ENCODE results near the gene RPL14. TPM values are rescaled to one million over a fixed set of nuclear protein-coding genes. Genes with fewer than 3 reads are reported as not detected.
"Not testable (repeated sequence)": the region's sequence is repeated elsewhere in the genome, so short reads cannot be mapped to it uniquely, and the experiment has no call there.

RPL14 gene
- total and polyA plus RNA-seq, 2 donors: 850 to 2,475 TPM

DNA sequence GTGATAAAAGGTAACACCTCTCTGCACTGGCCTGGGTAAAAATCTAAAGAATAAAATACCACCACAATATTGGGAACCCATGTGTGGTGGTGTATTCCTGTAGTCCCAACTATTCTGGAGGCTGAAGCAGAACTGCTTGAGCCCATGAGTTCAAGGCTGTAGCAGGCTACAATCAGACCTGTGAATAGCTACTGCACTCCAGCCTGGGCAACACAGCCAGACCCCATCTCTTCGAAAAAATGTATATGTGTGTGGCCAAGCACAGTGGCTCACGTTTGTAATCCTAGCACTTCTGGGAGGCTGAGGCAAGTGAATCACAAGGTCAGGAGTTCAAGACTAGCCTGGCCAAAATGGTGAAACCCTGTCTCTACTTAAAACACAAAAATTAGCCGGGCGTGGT lies 1.8 kb upstream of the RPL14 start:
- Histone ChIP-seq H3K4me3 (ENCODE audit: low read length in 2 of 2) (no peak overlapping the region), H3K4me1 (ENCODE audit: control insufficient read depth in 2 of 2, insufficient read depth in 2 of 2, low read length in 2 of 2) (peaks cover 20 to 21% of the 10 kb centered on the region in 2 donors), H3K36me3 (ENCODE audit: control insufficient read depth in 2 of 2, insufficient read depth in 2 of 2, low read length in 1 of 2) (peaks cover 11 to 22% of the 10 kb centered on the region in 2 donors), H3K27ac (ENCODE audit: low read depth in 1 of 2, low read length in 1 of 2) (no peak overlapping the region), H3K9me3 (ENCODE audit: control insufficient read depth in 2 of 2, insufficient read depth in 1 of 2, low read length in 1 of 2) (peaks cover 0 to 2% of the 10 kb centered on the region in 2 donors), H3K27me3 (ENCODE audit: control insufficient read depth in 2 of 2, insufficient read depth in 1 of 2, low read length in 1 of 2) (no peaks in the 10 kb centered on the region)
- WGBS: 95% methylated on average over 4 of the region's 4 CpGs
- no peak for DNase-seq (ENCODE audit: low read depth in 6 of 9, low spot score in 9 of 9)

GRCh38 chr3:40456279-40456939 lies 730 bp upstream of the RPL14 start:
- peak overlapping the region; percentile 69 to 83 for H3K4me3 ChIP-seq (ENCODE audit: low read length in 2 of 2)
- WGBS: 50% methylated on average over 29 of the region's 29 CpGs

GRCh38 chr3:40458473-40458872 lies 1.3 kb downstream of the RPL14 start:
- H3K27me3 ChIP-seq (ENCODE audit: control insufficient read depth in 2 of 2, insufficient read depth in 1 of 2, low read length in 1 of 2): no peaks in the 10 kb centered on the region
- H3K4me3 ChIP-seq (ENCODE audit: low read length in 2 of 2): peak overlapping the region in 1 of 2 donors; percentile 69
- no peak overlapping the region for H3K27ac ChIP-seq (ENCODE audit: low read depth in 1 of 2, low read length in 1 of 2)
- H3K36me3 ChIP-seq (ENCODE audit: control insufficient read depth in 2 of 2, insufficient read depth in 2 of 2, low read length in 1 of 2): peaks cover 26 to 53% of the 10 kb centered on the region in 2 donors
- 96% methylated on average over 4 of the region's 4 CpGs for WGBS
- peaks cover 0 to 2% of the 10 kb centered on the region in 2 donors for H3K9me3 ChIP-seq (ENCODE audit: control insufficient read depth in 2 of 2, insufficient read depth in 1 of 2, low read length in 1 of 2)
- peaks cover 12 to 15% of the 10 kb centered on the region in 2 donors for H3K4me1 ChIP-seq (ENCODE audit: control insufficient read depth in 2 of 2, insufficient read depth in 2 of 2, low read length in 2 of 2)
- DNase-seq (ENCODE audit: low read depth in 6 of 9, low spot score in 9 of 9): no peak

More at GRCh38 chr3:40456279-40456939, 730 bp upstream of the RPL14 start:
- peak overlapping the region in 1 of 2 donors; percentile 89 for H3K27ac ChIP-seq (ENCODE audit: low read depth in 1 of 2, low read length in 1 of 2)
- H3K4me1 ChIP-seq (ENCODE audit: control insufficient read depth in 2 of 2, insufficient read depth in 2 of 2, low read length in 2 of 2): peaks cover 20 to 21% of the 10 kb centered on the region in 2 donors
- peak in 1 of 9 donors; percentile 10 for DNase-seq (ENCODE audit: low read depth in 6 of 9, low spot score in 9 of 9)
- no peaks in the 10 kb centered on the region for H3K27me3 ChIP-seq (ENCODE audit: control insufficient read depth in 2 of 2, insufficient read depth in 1 of 2, low read length in 1 of 2)
- peaks cover 17 to 32% of the 10 kb centered on the region in 2 donors for H3K36me3 ChIP-seq (ENCODE audit: control insufficient read depth in 2 of 2, insufficient read depth in 2 of 2, low read length in 1 of 2)
- H3K9me3 ChIP-seq (ENCODE audit: control insufficient read depth in 2 of 2, insufficient read depth in 1 of 2, low read length in 1 of 2): peaks cover 0 to 2% of the 10 kb centered on the region in 2 donors

- not testable (repeated sequence) for H3K27ac ChIP-seq (ENCODE audit: low read depth in 1 of 2, low read length in 1 of 2); DNase-seq (ENCODE audit: low read depth in 6 of 9, low spot score in 9 of 9); H3K4me3 ChIP-seq (ENCODE audit: low read length in 2 of 2); H3K9me3 ChIP-seq (ENCODE audit: control insufficient read depth in 2 of 2, insufficient read depth in 1 of 2, low read length in 1 of 2); H3K27me3 ChIP-seq (ENCODE audit: control insufficient read depth in 2 of 2, insufficient read depth in 1 of 2, low read length in 1 of 2)
- Histone ChIP-seq H3K4me1 (ENCODE audit: control insufficient read depth in 2 of 2, insufficient read depth in 2 of 2, low read length in 2 of 2) (peaks cover 12 to 14% of the 10 kb centered on the region in 2 donors), H3K36me3 (ENCODE audit: control insufficient read depth in 2 of 2, insufficient read depth in 2 of 2, low read length in 1 of 2) (peaks cover 43 to 72% of the 10 kb centered on the region in 2 donors)
- 95% methylated on average over 6 of the region's 6 CpGs for WGBS
Measured at GRCh38 chr3:40460481-40460880, 3.3 kb downstream of the RPL14 start.

DNA sequence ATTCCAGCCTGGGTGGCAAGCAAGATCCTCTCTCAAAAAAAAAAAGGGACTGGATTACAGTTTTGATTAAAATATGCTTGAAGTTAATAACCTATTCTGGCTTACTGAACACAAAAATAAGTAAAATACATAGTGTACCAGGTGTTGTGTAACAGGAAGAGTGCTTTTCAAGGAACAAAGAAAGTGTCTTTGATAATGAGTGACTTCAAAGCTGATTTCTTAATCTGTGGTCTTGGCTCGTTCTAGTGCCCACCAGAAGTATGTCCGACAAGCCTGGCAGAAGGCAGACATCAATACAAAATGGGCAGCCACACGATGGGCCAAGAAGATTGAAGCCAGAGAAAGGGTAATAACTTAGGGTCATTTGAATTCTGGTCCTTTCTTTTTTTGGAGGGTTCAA lies 4.0 kb downstream of the RPL14 start:
- H3K27ac ChIP-seq (ENCODE audit: low read depth in 1 of 2, low read length in 1 of 2): no peak overlapping the region

GRCh38 chr3:40462838-40463237 lies 5.7 kb downstream of the RPL14 start:
- H3K4me3 ChIP-seq (ENCODE audit: low read length in 2 of 2); H3K9me3 ChIP-seq (ENCODE audit: control insufficient read depth in 2 of 2, insufficient read depth in 1 of 2, low read length in 1 of 2); DNase-seq (ENCODE audit: low read depth in 6 of 9, low spot score in 9 of 9); H3K27ac ChIP-seq (ENCODE audit: low read depth in 1 of 2, low read length in 1 of 2); H3K27me3 ChIP-seq (ENCODE audit: control insufficient read depth in 2 of 2, insufficient read depth in 1 of 2, low read length in 1 of 2): not testable (repeated sequence)
- H3K4me1 ChIP-seq (ENCODE audit: control insufficient read depth in 2 of 2, insufficient read depth in 2 of 2, low read length in 2 of 2): peaks cover 7 to 14% of the 10 kb centered on the region in 2 donors
- WGBS: 98% methylated on average over 7 of the region's 7 CpGs
- peaks cover 48 to 76% of the 10 kb centered on the region in 2 donors for H3K36me3 ChIP-seq (ENCODE audit: control insufficient read depth in 2 of 2, insufficient read depth in 2 of 2, low read length in 1 of 2)

More for the DNA sequence above, 4.0 kb downstream of the RPL14 start:
- Histone ChIP-seq H3K27me3 (ENCODE audit: control insufficient read depth in 2 of 2, insufficient read depth in 1 of 2, low read length in 1 of 2) (no peaks in the 10 kb centered on the region), H3K9me3 (ENCODE audit: control insufficient read depth in 2 of 2, insufficient read depth in 1 of 2, low read length in 1 of 2) (peaks cover 0 to 2% of the 10 kb centered on the region in 2 donors), H3K4me3 (ENCODE audit: low read length in 2 of 2) (no peak overlapping the region), H3K36me3 (ENCODE audit: control insufficient read depth in 2 of 2, insufficient read depth in 2 of 2, low read length in 1 of 2) (peaks cover 43 to 73% of the 10 kb centered on the region in 2 donors), H3K4me1 (ENCODE audit: control insufficient read depth in 2 of 2, insufficient read depth in 2 of 2, low read length in 2 of 2) (peaks cover 12 to 14% of the 10 kb centered on the region in 2 donors)
- no peak for DNase-seq (ENCODE audit: low read depth in 6 of 9, low spot score in 9 of 9)
- WGBS: 76% methylated on average over 3 of the region's 3 CpGs

- Histone ChIP-seq H3K27ac (ENCODE audit: low read depth in 1 of 2, low read length in 1 of 2) (no peak overlapping the region), H3K9me3 (ENCODE audit: control insufficient read depth in 2 of 2, insufficient read depth in 1 of 2, low read length in 1 of 2) (no peaks in the 10 kb centered on the region), H3K27me3 (ENCODE audit: control insufficient read depth in 2 of 2, insufficient read depth in 1 of 2, low read length in 1 of 2) (no peaks in the 10 kb centered on the region), H3K36me3 (ENCODE audit: control insufficient read depth in 2 of 2, insufficient read depth in 2 of 2, low read length in 1 of 2) (peaks cover 50 to 70% of the 10 kb centered on the region in 2 donors), H3K4me1 (ENCODE audit: control insufficient read depth in 2 of 2, insufficient read depth in 2 of 2, low read length in 2 of 2) (peaks cover under 1 to 11% of the 10 kb centered on the region in 2 donors), H3K4me3 (ENCODE audit: low read length in 2 of 2) (no peak overlapping the region)
- 99% methylated on average over 2 of the region's 2 CpGs for WGBS
- no peak for DNase-seq (ENCODE audit: low read depth in 6 of 9, low spot score in 9 of 9)
Measured at GRCh38 chr3:40463579-40463978, 6.4 kb downstream of the RPL14 start.

DNA sequence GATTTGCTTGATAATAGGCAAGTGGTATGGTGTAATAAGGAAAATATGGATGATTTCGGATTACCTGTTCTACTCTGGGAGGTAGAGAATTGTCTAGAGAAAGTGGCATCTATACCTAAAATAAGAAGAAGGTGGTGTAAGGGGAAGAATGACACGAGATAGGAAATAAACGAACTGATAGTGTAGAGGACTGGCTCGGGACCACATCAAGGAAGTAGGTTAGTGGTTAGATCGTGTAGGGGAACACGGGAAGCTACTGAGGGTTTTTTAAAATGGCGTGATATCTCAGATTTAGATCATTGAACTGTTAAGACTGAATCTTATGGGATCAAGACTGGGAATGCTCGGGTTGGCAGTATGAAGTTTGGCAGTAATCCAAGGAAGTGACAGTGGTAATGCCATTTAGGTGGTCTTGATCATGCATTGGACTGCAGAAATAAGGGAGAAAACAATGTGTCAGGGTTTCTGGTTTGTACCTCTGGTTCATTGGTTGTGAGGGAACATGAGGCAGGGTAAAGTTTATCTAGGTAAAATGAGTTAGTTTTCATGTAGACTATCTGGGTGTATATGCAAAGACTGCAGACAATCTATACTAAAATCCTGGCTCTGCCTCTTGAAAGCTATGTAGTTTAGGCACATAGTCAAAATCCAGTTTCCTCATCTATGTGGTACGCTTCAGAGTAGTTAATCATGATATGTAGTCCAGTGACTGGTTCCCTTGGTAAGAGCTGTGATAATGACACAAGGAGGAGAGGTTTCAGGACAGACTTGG lies 7.4 kb downstream of the RPL14 start:
- Histone ChIP-seq H3K27ac (ENCODE audit: low read depth in 1 of 2, low read length in 1 of 2) (no peak overlapping the region), H3K4me1 (ENCODE audit: control insufficient read depth in 2 of 2, insufficient read depth in 2 of 2, low read length in 2 of 2) (peaks cover 0 to 8% of the 10 kb centered on the region in 2 donors), H3K9me3 (ENCODE audit: control insufficient read depth in 2 of 2, insufficient read depth in 1 of 2, low read length in 1 of 2) (peaks cover 0 to 3% of the 10 kb centered on the region in 2 donors), H3K4me3 (ENCODE audit: low read length in 2 of 2) (no peak overlapping the region), H3K36me3 (ENCODE audit: control insufficient read depth in 2 of 2, insufficient read depth in 2 of 2, low read length in 1 of 2) (peaks cover 45 to 61% of the 10 kb centered on the region in 2 donors), H3K27me3 (ENCODE audit: control insufficient read depth in 2 of 2, insufficient read depth in 1 of 2, low read length in 1 of 2) (no peaks in the 10 kb centered on the region)
- peak in 4 of 9 donors; percentile 9 to 58 (median 25) for DNase-seq (ENCODE audit: low read depth in 6 of 9, low spot score in 9 of 9)
- WGBS: 24% methylated on average over 9 of the region's 9 CpGs

DNA sequence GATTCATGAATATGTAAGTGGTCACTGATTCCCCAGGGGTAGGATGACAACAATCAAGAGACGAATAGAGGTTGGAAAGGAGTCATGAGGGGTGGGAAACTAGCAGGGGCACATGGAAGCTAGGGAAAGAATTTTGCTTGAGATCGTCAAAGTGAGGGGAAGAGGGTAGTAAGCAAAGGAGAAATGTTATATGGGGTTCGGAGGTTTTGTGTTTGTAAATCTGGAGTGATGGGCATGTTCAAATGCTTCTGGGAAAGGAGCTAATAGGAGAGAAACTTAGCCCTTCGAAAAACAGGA lies 7.9 kb downstream of the RPL14 start:
- Histone ChIP-seq H3K9me3 (ENCODE audit: control insufficient read depth in 2 of 2, insufficient read depth in 1 of 2, low read length in 1 of 2) (peaks cover 0 to 3% of the 10 kb centered on the region in 2 donors), H3K27me3 (ENCODE audit: control insufficient read depth in 2 of 2, insufficient read depth in 1 of 2, low read length in 1 of 2) (no peaks in the 10 kb centered on the region), H3K4me1 (ENCODE audit: control insufficient read depth in 2 of 2, insufficient read depth in 2 of 2, low read length in 2 of 2) (peaks cover 0 to 8% of the 10 kb centered on the region in 2 donors), H3K4me3 (ENCODE audit: low read length in 2 of 2) (no peak overlapping the region), H3K27ac (ENCODE audit: low read depth in 1 of 2, low read length in 1 of 2) (no peak overlapping the region), H3K36me3 (ENCODE audit: control insufficient read depth in 2 of 2, insufficient read depth in 2 of 2, low read length in 1 of 2) (peaks cover 41 to 57% of the 10 kb centered on the region in 2 donors)
- DNase-seq (ENCODE audit: low read depth in 6 of 9, low spot score in 9 of 9): no peak
- 97% methylated on average over 4 of the region's 4 CpGs for WGBS

Measured in thymus (tissue), 11 donors.